ENCODE data around the gene IL10RB.
A peak's percentile ranks its signal among the peaks of the same experiment; 100 is the strongest.
"Not testable (repeated sequence)": the region's sequence is repeated elsewhere in the genome, so short reads cannot be mapped to it uniquely, and the experiment has no call there.

Gene IL10RB

DNA sequence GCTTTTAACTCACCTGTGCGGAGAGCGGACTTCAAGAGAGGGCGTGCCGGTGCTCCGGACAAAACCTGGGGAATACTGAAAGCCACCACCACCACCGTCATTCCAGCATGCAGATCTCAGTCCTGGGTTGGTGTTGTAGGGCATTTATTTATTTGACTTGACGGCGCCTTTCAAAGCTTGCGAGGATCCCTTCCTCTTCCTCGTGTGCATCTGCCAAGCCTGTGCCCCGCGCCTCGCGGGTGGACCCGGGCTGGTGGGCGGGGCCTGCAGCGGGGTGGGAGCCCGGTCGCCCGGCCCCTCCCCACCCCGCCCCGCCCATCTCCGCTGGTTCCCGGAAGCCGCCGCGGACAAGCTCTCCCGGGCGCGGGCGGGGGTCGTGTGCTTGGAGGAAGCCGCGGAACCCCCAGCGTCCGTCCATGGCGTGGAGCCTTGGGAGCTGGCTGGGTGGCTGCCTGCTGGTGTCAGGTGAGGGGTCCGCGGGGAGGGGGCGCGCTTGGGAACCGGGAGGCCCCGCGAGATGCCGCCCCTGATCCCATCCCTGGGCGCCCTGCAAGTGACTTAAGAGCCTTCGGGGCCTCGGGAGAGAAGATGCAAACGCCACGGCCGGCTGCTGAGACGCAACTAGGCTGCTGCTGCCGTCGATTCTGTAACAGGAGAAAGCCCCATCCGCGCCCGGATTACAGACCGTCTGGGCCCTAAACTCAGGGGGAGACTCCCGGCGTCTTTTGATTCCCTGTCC lies at the start of gene IL10RB:
TSS of gene IL10RB (plus strand) at position 318 of the 739 bp plus-strand sequence. CDS start at position 417, 99 bp downstream.
- DNase-seq (ENCODE audit: low spot score): peak; percentile 95

- DNase-seq (ENCODE audit: low spot score): no peak
Measured at GRCh38 chr21:33217138-33217520, 49.0 kb upstream of the IL10RB start.

GRCh38 chr21:33219300-33219699 lies 46.9 kb upstream of the IL10RB start:
- no peak for DNase-seq (ENCODE audit: low spot score)

- no peak for DNase-seq (ENCODE audit: low spot score)
Measured at GRCh38 chr21:33219954-33220353, 46.2 kb upstream of the IL10RB start.

DNA sequence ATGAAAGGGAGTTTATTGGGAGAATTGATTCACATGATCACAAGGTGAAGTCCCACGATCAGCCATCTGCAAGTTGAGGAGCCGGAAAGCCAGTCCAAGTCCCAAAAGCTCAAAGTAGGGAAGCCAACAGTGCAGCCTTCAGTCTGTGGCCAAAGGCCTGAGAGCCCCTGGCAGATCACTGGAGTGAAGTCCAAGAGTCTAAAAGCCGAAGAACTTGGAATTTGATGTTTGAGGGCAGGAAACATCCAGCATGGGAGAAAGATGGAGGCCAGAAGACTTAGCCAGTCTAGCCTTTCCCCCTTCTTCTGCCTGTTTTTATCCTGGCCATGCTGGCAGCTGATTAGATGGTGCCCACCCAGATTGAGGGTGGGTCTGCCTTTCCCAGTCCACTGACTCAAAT lies 40.8 kb upstream of the IL10RB start:
- not testable (repeated sequence) for DNase-seq (ENCODE audit: low spot score)

DNA sequence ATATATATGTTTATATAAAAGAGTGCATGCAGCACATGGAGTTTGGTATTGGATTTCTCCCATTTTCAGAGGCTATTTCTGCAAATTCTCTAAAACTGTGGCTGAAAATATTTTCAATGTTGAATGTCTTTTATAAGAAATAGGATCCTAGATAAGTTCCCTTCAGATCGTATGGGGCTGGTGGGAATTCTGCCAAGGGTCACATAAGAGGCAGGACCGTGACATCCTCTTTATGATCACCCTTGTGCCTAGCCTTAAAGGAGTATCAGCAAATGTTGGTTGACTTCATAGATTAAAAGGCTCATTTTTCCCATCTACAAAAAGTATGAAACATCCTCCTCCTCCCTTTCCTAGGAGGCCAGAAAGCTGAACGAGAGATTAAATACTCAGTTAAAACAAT lies 37.7 kb upstream of the IL10RB start:
- no peak for DNase-seq (ENCODE audit: low spot score)

DNA sequence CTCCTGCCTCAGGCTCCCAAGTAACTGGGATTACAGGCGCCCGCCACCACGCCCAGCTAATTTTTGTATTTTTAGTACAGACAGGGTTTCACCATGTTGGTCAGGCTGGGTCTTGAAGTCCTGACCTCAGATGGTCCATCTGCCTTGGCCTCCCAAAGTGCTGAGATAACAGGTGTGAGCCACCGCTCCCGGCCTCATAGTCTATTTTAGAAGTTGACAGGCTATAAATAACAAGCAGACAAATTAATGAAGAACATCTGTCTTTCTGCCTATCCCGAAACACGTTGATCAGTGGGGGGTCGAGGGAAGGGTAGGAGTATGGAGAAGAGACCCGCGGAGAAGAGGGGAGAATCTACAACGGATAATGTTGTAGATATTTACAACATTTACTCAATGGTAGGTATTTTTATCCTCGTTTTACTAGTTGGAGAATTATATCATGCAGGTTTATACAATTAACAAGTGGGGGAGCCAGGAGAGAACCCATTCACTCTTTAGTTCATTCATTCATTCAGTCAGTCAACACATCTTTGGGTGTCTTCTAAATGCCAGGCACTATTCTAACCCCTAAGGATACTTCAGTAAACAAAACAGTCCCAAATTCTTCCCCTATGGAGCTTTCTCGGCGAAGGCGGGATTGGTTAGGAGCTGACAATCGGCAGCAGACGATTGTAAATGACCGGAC lies 36.9 kb upstream of the IL10RB start:
- no peak for DNase-seq (ENCODE audit: low spot score)

GRCh38 chr21:33229784-33230544 lies 36.2 kb upstream of the IL10RB start, which contains the start of gene IFNAR2:
Gene IFNAR2 (plus strand): TSS chr21:33229938. CDS start chr21:33241923, 11,985 bp downstream.
- peak; percentile 98 for DNase-seq (ENCODE audit: low spot score)

- peak; percentile 75 for DNase-seq (ENCODE audit: low spot score)
Measured at GRCh38 chr21:33230545-33231324, 35.4 kb upstream of the IL10RB start.

- no peak for DNase-seq (ENCODE audit: low spot score)
Measured at GRCh38 chr21:33231526-33231925, 34.6 kb upstream of the IL10RB start.

- DNase-seq (ENCODE audit: low spot score): no peak
Measured at GRCh38 chr21:33232291-33233034, 33.7 kb upstream of the IL10RB start.

GRCh38 chr21:33234635-33235520 lies 31.3 kb upstream of the IL10RB start:
- DNase-seq (ENCODE audit: low spot score): no peak

GRCh38 chr21:33236013-33236686 lies 30.0 kb upstream of the IL10RB start:
- no peak for DNase-seq (ENCODE audit: low spot score)

DNA sequence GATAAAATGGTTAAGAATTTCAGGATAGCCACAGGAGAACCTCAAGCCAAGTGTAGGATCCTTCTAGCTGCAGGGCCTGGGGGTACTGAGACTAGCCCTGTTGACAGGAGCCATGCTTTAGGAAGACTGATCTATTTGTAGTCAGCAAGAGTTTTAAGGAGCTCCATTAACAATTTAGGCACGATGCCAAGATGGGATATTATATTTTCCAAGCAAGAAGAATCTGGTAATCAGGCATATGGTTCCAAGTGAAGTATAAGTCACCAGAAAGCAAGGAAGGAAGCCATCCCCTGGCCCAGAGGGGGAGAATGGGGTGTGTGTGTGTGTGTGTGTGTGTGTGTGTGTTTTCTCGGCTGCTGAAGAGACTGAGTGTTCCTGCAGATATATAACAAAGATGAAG lies 29.4 kb upstream of the IL10RB start:
- no peak for DNase-seq (ENCODE audit: low spot score)

DNA sequence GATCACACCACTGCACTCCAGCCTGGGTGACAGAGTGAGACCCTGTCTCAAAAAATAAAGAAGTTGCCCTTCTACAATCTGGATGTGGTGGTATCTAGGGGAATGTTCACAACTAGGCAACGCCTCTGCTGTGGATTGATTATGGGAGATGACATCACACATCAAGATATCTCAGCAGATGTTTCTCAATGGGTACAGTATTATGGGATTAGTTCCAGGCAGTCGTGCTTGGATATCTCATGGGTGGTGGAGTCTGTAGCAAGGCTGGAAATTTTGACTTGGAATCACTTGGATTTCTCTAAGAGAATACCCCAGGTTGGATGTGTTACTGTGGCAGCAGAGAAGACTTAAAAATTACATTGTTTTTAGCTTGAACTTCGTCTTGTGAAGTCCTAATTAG lies 28.7 kb upstream of the IL10RB start:
- DNase-seq (ENCODE audit: low spot score): no peak

- DNase-seq (ENCODE audit: low spot score): no peak
Measured at GRCh38 chr21:33238146-33238545, 28.0 kb upstream of the IL10RB start.

DNA sequence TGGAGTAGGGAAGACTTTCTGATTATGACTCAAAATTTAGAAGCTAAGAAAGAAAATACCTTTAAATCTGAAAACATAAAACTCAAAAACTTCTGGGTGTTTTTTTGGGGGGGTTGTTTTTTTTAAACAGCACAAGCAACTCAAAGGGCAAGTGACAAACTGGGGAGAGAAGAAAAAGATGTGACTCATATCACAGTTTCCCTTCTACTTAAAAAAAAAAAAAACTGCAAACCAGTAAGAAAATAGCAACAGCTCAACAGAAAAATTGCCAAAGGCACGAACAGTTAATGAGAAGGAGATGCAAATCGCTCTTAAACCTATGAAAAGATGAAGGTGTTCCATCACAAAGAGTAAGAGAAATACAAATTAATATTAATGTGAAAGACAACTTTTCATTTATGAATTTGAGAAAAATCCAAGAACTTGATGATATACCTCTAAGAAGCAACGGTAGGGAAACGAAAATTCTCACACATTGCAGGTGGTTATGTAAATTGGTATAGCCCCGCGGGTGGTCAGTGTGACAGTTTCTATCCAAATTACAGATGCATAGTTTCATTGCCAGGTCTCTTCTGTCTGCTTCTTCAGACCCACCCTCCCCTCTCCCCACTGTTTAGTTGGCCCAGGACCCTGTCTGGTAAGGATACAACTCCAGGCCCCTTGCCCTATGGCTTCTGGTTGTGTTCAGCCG lies 27.5 kb upstream of the IL10RB start:
- no peak for DNase-seq (ENCODE audit: low spot score)

GRCh38 chr21:33239559-33240127 lies 26.5 kb upstream of the IL10RB start:
- DNase-seq (ENCODE audit: low spot score): not testable (repeated sequence)

DNA sequence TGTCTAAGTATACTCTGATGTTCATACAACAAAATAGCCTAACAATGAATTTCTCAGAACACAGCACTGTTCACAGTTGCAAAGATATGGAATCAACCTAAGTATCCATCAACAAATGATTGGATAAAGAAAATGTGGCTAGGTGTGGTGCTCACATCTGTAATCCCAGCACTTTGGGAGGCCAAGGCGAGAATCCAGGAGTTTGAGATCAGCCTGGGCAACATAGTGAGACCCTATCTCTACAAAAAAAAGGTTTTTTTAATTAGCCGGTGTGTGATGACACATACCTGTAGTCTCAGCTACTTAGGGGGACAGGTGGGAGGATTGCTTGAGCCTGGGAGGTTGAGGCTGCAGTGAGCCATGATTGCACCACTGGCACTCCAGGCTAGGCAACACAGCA lies 25.8 kb upstream of the IL10RB start:
- no peak for DNase-seq (ENCODE audit: low spot score)

Measured in D341Med (cell line).